Keratinocyte (primary cell): ENCODE results near the gene ADRA1B. TPM values are rescaled to one million over a fixed set of nuclear protein-coding genes. Genes with fewer than 3 reads are reported as not detected.

ENCODE experiments used
- DNase-seq: peaks from one replicate; pipeline ENCODE4 v3.0.0-alpha.2; 2011; ENCODE audit warnings: low read depth, missing footprints, low spot score
- FAIRE-seq: peaks from 2 replicates; lab custom pipeline; 2011; peaks lifted over from hg19 to GRCh38; lab: Jason Lieb, UNC
- H2AFZ ChIP-seq: 2 replicates; pipeline ENCODE4 v1.6.0; 2012; ENCODE audit warnings: low read length, control low read depth, inconsistent platforms; ENCODE audit not compliant: control insufficient read depth
- H3K27ac ChIP-seq: 2 replicates; pipeline ENCODE4 v1.5.1; 2011; ENCODE audit warnings: low read length; ENCODE audit not compliant: control insufficient read depth, insufficient read depth
- H3K27me3 ChIP-seq: 3 replicates; pipeline ENCODE4 v1.6.0; 2011; ENCODE audit warnings: low read length; ENCODE audit not compliant: control insufficient read depth, insufficient read depth; ENCODE audit errors: extremely low read depth
- H3K36me3 ChIP-seq, 2 experiments: 2 replicates in 1 of 2; 3 replicates in 1 of 2; pipeline ENCODE4 v1.5.1; 2011; ENCODE audit warnings: low read length in 2 of 2, mild to moderate bottlenecking in 1 of 2; ENCODE audit not compliant: control insufficient read depth in 2 of 2, insufficient read depth in 2 of 2; ENCODE audit errors: extremely low read depth in 1 of 2
- H3K4me1 ChIP-seq: 3 replicates; pipeline ENCODE4 v1.5.1; 2011; ENCODE audit warnings: low read length; ENCODE audit not compliant: control insufficient read depth, insufficient read depth; ENCODE audit errors: extremely low read depth
- H3K4me2 ChIP-seq: 3 replicates; pipeline ENCODE4 v1.6.0; 2011; ENCODE audit warnings: low read depth, low read length; ENCODE audit not compliant: control insufficient read depth, insufficient read depth; ENCODE audit errors: extremely low read depth
- H3K4me3 ChIP-seq, 3 experiments: fragments of 200-600 bp in 1 of 3; sonication (generic) in 1 of 3; 2 replicates in 2 of 3; 3 replicates in 1 of 3; pipeline ENCODE4 v1.5.1; 2011 to 2016; ENCODE audit warnings: low read length in 3 of 3, mild to moderate bottlenecking in 3 of 3, control low read depth in 2 of 3, inconsistent platforms in 1 of 3, low read depth in 1 of 3, mixed read lengths in 1 of 3, mixed run types in 1 of 3, moderate library complexity in 1 of 3; ENCODE audit not compliant: control insufficient read depth in 2 of 3, insufficient read depth in 2 of 3; ENCODE audit errors: extremely low read depth in 1 of 3
- H3K79me2 ChIP-seq: 2 replicates; pipeline ENCODE4 v1.6.0; 2012; ENCODE audit warnings: low read length; ENCODE audit not compliant: control insufficient read depth, insufficient read depth
- H3K9ac ChIP-seq: 3 replicates; pipeline ENCODE4 v1.6.0; 2011; ENCODE audit warnings: low read length; ENCODE audit not compliant: control insufficient read depth, insufficient read depth; ENCODE audit errors: extremely low read depth
- H3K9me1 ChIP-seq: 3 replicates; pipeline ENCODE4 v1.6.0; 2011; ENCODE audit warnings: low read length; ENCODE audit not compliant: control insufficient read depth, insufficient read depth; ENCODE audit errors: extremely low read depth
- H3K9me3 ChIP-seq: 2 replicates; pipeline ENCODE4 v1.5.1; 2012; ENCODE audit warnings: low read depth, low read length; ENCODE audit not compliant: control insufficient read depth
- H4K20me1 ChIP-seq: 3 replicates; pipeline ENCODE4 v1.6.0; 2011; ENCODE audit warnings: low read length; ENCODE audit not compliant: control insufficient read depth, insufficient read depth; ENCODE audit errors: extremely low read depth
- EZH2 ChIP-seq: IDR thresholded peaks from one replicate; pipeline ENCODE4 v1.6.1; 2012; ENCODE audit warnings: inconsistent platforms, mild to moderate bottlenecking, low read length, moderate library complexity
- dilution Hi-C: fragments of 300-500 bp; cut with MboI; formaldehyde crosslinking; loops from one replicate; pipeline ENCODE4 v1.7.0; 2020; ENCODE audit warnings: low sequenced_read_pairs; ENCODE audit not compliant: extremely low pct_ligation_motif_present
- polyA plus RNA-seq, 5 experiments: library from polyadenylated mRNA; depleted of rRNA in 3 of 5; stranded (reverse) in 3 of 5; stranded (forward) in 1 of 5; unstranded in 1 of 5; fragments of >200 nt; gene quantifications; 1 replicate in 1 of 5; 2 replicates in 3 of 5; 3 replicates in 1 of 5; pipeline versions ENCODE4 v1.2.1 to v1.2.3, GENCODE V29; 2011 to 2012; ENCODE audit warnings: missing spikeins in 2 of 5, low read depth in 1 of 5, low replicate concordance in 1 of 5
- TF ChIP-seq, protein P1 (sequence below), 3 experiments: IDR thresholded peaks in 1 of 3; conservative IDR thresholded peaks in 1 of 3; optimal IDR thresholded peaks in 1 of 3; 2 replicates in 2 of 3; 3 replicates in 1 of 3; pipeline versions ENCODE3 to v1.5.1; 2011; ENCODE audit warnings: low read length in 3 of 3, mild to moderate bottlenecking in 3 of 3, moderate library complexity in 2 of 3, control low read depth in 1 of 3, inconsistent platforms in 1 of 3; ENCODE audit not compliant: insufficient read depth in 2 of 3; ENCODE audit errors: extremely low read depth in 1 of 3

Gene ADRA1B
- polyA plus RNA-seq, 1 donor (not counting 4 experiments of a cell fraction or from before 2014, with no cell fraction given) = 0.18 TPM

DNA sequence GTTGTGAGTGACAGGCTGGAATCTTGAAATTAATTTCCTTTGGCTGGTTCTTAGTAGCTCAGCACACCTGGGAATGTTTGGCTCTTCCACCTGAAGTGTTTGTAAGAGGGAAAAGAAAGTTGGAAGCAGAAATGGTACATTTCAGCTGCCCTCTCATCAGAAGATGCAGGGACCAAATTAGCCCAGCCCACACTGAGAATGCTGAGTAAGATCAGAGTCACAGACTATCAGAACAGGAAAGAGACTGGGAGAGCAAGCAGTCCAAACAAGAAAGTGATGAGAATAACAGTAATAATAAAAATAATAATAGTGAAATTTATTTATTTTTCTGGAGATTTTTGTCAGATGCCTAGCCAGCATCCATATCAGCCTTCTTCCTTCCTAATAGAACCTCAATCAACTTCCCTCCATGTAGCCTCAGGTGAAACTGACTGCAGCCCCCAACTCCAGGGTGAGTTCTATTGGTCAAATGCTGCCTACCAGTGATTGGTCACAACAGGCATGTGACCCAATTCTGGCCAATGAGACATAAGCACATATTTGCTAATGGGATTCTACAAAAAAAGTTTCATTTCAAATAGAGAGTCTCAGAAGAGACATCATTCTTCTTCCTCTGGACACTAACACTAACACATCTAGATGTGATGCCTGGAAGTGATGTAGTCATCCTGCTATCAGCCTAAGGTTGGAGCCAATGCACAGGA lies 31.2 kb upstream of the ADRA1B start:
- H3K4me2 ChIP-seq = no peak overlapping the region
- no peak overlapping the region for H3K9ac ChIP-seq
- dilution Hi-C loops = no loop called here
- peak; percentile 88 for FAIRE-seq
- no peak overlapping the region for H2AFZ ChIP-seq
- peaks cover 17% of the 10 kb centered on the region for H3K4me1 ChIP-seq
- TF ChIP-seq, protein P1, sequence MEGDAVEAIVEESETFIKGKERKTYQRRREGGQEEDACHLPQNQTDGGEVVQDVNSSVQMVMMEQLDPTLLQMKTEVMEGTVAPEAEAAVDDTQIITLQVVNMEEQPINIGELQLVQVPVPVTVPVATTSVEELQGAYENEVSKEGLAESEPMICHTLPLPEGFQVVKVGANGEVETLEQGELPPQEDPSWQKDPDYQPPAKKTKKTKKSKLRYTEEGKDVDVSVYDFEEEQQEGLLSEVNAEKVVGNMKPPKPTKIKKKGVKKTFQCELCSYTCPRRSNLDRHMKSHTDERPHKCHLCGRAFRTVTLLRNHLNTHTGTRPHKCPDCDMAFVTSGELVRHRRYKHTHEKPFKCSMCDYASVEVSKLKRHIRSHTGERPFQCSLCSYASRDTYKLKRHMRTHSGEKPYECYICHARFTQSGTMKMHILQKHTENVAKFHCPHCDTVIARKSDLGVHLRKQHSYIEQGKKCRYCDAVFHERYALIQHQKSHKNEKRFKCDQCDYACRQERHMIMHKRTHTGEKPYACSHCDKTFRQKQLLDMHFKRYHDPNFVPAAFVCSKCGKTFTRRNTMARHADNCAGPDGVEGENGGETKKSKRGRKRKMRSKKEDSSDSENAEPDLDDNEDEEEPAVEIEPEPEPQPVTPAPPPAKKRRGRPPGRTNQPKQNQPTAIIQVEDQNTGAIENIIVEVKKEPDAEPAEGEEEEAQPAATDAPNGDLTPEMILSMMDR (optimal IDR thresholded peaks at IDR 0.05 in 1 of 3, IDR thresholded peaks at IDR 0.05 in 1 of 3, conservative IDR thresholded peaks at IDR 0.05 in 1 of 3; ENCODE audit: extremely low read depth in 1 of 3, insufficient read depth in 2 of 3, low read length in 3 of 3) = no peak
- TF ChIP-seq EZH2 = no peak
- no peak for DNase-seq
- no peaks in the 10 kb centered on the region for H3K9me3 ChIP-seq
- H4K20me1 ChIP-seq = no peaks in the 10 kb centered on the region
- H3K79me2 ChIP-seq = no peaks in the 10 kb centered on the region
- H3K27ac ChIP-seq = no peak overlapping the region
- H3K9me1 ChIP-seq = no peaks in the 10 kb centered on the region
- no peak overlapping the region for H3K4me3 ChIP-seq
- H3K27me3 ChIP-seq = no peaks in the 10 kb centered on the region
- no peaks in the 10 kb centered on the region for H3K36me3 ChIP-seq

DNA sequence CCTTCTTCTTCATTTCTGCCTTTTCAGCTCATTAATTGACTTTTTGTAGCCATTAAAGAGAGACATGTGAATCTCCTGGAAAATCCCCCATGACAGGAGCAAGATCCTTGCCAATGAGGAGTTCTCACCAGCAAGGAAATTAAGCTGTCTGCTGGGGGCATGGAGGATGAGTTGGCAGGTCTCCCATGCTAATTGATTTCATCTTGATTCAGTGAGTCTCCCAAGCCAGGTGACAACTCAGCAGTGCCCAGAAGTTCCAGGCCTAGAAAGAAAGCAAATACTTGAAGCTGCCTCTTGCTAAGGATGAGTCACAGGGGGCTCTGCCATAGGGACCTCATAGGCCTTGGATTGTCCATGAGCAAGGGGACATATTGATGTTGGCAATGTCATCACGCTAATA lies 30.0 kb upstream of the ADRA1B start:
- no peak for FAIRE-seq
- no peak for TF ChIP-seq EZH2
- TF ChIP-seq, protein P1 (optimal IDR thresholded peaks at IDR 0.05 in 1 of 3, IDR thresholded peaks at IDR 0.05 in 1 of 3, conservative IDR thresholded peaks at IDR 0.05 in 1 of 3; ENCODE audit: extremely low read depth in 1 of 3, insufficient read depth in 2 of 3, low read length in 3 of 3) = no peak

More for the DNA sequence above, 30.0 kb upstream of the ADRA1B start:
- H3K4me1 ChIP-seq = peaks cover 18% of the 10 kb centered on the region
- no peaks in the 10 kb centered on the region for H3K9me1 ChIP-seq
- no peak overlapping the region for H3K4me2 ChIP-seq
- no peaks in the 10 kb centered on the region for H3K9me3 ChIP-seq
- H3K27me3 ChIP-seq = no peaks in the 10 kb centered on the region
- no peak overlapping the region for H2AFZ ChIP-seq
- H3K36me3 ChIP-seq = no peaks in the 10 kb centered on the region
- H3K27ac ChIP-seq = no peak overlapping the region
- H3K79me2 ChIP-seq = no peaks in the 10 kb centered on the region
- H3K4me3 ChIP-seq = no peak overlapping the region
- DNase-seq = no peak
- H4K20me1 ChIP-seq = no peaks in the 10 kb centered on the region
- H3K9ac ChIP-seq = no peak overlapping the region
- dilution Hi-C loops = no loop called here
